SU-DHL-6 (cell line): Measurements from ENCODE around the gene ARID3B.

Source experiments
- EZH2phosphoT487 ChIP-seq: fragments of 200-600 bp; sonication (generic), shearing (Covaris generic); conservative IDR thresholded peaks from 2 replicates; pipeline ENCODE4 v1.6.1; 2018; ENCODE audit warnings: mild to moderate bottlenecking, antibody characterized with exemption, low read length, moderate library complexity, mixed read lengths
- TF ChIP-seq, protein P1 (sequence below): fragments of 200-600 bp; sonication (generic); IDR thresholded peaks from one replicate; pipeline ENCODE4 v1.5.1; 2017; ENCODE audit warnings: antibody characterized with exemption, mild to moderate bottlenecking, low read length, moderate library complexity; ENCODE audit not compliant: insufficient read depth, poor library complexity, severe bottlenecking

- TF ChIP-seq, protein P1, sequence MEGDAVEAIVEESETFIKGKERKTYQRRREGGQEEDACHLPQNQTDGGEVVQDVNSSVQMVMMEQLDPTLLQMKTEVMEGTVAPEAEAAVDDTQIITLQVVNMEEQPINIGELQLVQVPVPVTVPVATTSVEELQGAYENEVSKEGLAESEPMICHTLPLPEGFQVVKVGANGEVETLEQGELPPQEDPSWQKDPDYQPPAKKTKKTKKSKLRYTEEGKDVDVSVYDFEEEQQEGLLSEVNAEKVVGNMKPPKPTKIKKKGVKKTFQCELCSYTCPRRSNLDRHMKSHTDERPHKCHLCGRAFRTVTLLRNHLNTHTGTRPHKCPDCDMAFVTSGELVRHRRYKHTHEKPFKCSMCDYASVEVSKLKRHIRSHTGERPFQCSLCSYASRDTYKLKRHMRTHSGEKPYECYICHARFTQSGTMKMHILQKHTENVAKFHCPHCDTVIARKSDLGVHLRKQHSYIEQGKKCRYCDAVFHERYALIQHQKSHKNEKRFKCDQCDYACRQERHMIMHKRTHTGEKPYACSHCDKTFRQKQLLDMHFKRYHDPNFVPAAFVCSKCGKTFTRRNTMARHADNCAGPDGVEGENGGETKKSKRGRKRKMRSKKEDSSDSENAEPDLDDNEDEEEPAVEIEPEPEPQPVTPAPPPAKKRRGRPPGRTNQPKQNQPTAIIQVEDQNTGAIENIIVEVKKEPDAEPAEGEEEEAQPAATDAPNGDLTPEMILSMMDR = no peak
- no peak for TF ChIP-seq EZH2phosphoT487
Measured at GRCh38 chr15:74584204-74584603, 43.2 kb downstream of the ARID3B start.
